Measurements from ENCODE around the gene UBE2E1. TPM values are rescaled to one million over a fixed set of nuclear protein-coding genes. Genes with fewer than 3 reads are reported as not detected.

Gene UBE2E1
- total RNA-seq, 1 donor from 2014 or later, result 87.8 TPM

GRCh38 chr3:23885210-23885609 is 79.5 kb downstream of the UBE2E1 start:
- Histone ChIP-seq H3K27me3 (ENCODE audit: low read depth) (no peaks in the 10 kb centered on the region), H3K27ac (no peak overlapping the region), H3K4me1 (peaks cover 10% of the 10 kb centered on the region), H3K9me3 (no peaks in the 10 kb centered on the region), H3K4me3 (no peak overlapping the region), H3K36me3 (peaks cover 5% of the 10 kb centered on the region)
- TF ChIP-seq CTCF (IDR thresholded peaks at IDR 0.05), result no peak
- ATAC-seq, result peak; percentile 64 to 69
- intact Hi-C loops (cut with DNase I), result no loop called here
- DNase-seq, result no peak

GRCh38 chr3:23886311-23886710 is 80.6 kb downstream of the UBE2E1 start:
- DNase-seq (no peak), ATAC-seq (no peak)
- TF ChIP-seq CTCF (IDR thresholded peaks at IDR 0.05), result no peak
- no peak overlapping the region for H3K4me3 ChIP-seq
- H3K9me3 ChIP-seq, result no peaks in the 10 kb centered on the region
- H3K27ac ChIP-seq, result no peak overlapping the region
- H3K27me3 ChIP-seq (ENCODE audit: low read depth), result no peaks in the 10 kb centered on the region
- intact Hi-C loops (cut with DNase I), result no loop called here
- peaks cover 10% of the 10 kb centered on the region for H3K36me3 ChIP-seq
- H3K4me1 ChIP-seq, result peaks cover 10% of the 10 kb centered on the region

GRCh38 chr3:23888617-23889228 is 83.0 kb downstream of the UBE2E1 start:
- DNase-seq, result no peak
- intact Hi-C loops (cut with DNase I), result no loop called here
- H3K27ac ChIP-seq, result no peak overlapping the region
- no peak overlapping the region for H3K4me3 ChIP-seq
- H3K9me3 ChIP-seq, result no peaks in the 10 kb centered on the region
- H3K27me3 ChIP-seq (ENCODE audit: low read depth), result no peaks in the 10 kb centered on the region
- peak in 1 of 2 donors; percentile 50 for ATAC-seq
- H3K36me3 ChIP-seq, result peaks cover 10% of the 10 kb centered on the region
- H3K4me1 ChIP-seq, result peaks cover 10% of the 10 kb centered on the region
- peak; percentile 88 for TF ChIP-seq CTCF (IDR thresholded peaks at IDR 0.05)

GRCh38 chr3:23889386-23889785 is 83.6 kb downstream of the UBE2E1 start:
- DNase-seq, result no peak
- no peak for ATAC-seq
- H3K27me3 ChIP-seq (ENCODE audit: low read depth), result no peaks in the 10 kb centered on the region
- no peaks in the 10 kb centered on the region for H3K9me3 ChIP-seq
- peaks cover 10% of the 10 kb centered on the region for H3K36me3 ChIP-seq
- H3K27ac ChIP-seq, result no peak overlapping the region
- peaks cover 10% of the 10 kb centered on the region for H3K4me1 ChIP-seq
- TF ChIP-seq CTCF (IDR thresholded peaks at IDR 0.05), result no peak
- intact Hi-C loops (cut with DNase I), result no loop called here
- no peak overlapping the region for H3K4me3 ChIP-seq

- H3K27me3 ChIP-seq (ENCODE audit: low read depth), result no peaks in the 10 kb centered on the region
- H3K36me3 ChIP-seq, result peaks cover 10% of the 10 kb centered on the region
- intact Hi-C loops (cut with DNase I), result no loop called here
- no peaks in the 10 kb centered on the region for H3K9me3 ChIP-seq
- no peak for ATAC-seq
- no peak for TF ChIP-seq CTCF (IDR thresholded peaks at IDR 0.05)
- no peak for DNase-seq
- no peak overlapping the region for H3K27ac ChIP-seq
- H3K4me3 ChIP-seq, result no peak overlapping the region
- peaks cover 10% of the 10 kb centered on the region for H3K4me1 ChIP-seq
Measured at GRCh38 chr3:23889950-23890349, 84.2 kb downstream of the UBE2E1 start.
